ENCODE data around the gene THAP6.

THAP6 gene

GRCh38 chr4:75514131-75514948 is at the start of gene THAP6, which contains the start of gene RCHY1:
TSS of gene THAP6 (plus strand) at chr4:75514473. CDS start at chr4:75515453, 980 bp downstream.
TSS of gene RCHY1 (minus strand) at chr4:75514403. CDS start at chr4:75514286, 117 bp downstream.
- H3K27me3 ChIP-seq (ENCODE audit: control insufficient read depth in 1 of 2, insufficient read depth in 2 of 2, low read length in 2 of 2) = no peaks in the 10 kb centered on the region
- H3K4me1 ChIP-seq (ENCODE audit: control insufficient read depth, insufficient read depth, low read length) = peaks cover 5% of the 10 kb centered on the region
- peaks cover 0 to 11% of the 10 kb centered on the region in 2 donors for H3K36me3 ChIP-seq (ENCODE audit: control insufficient read depth in 2 of 2, insufficient read depth in 2 of 2, low read length in 2 of 2)
- H3K9me3 ChIP-seq (ENCODE audit: control insufficient read depth in 2 of 2, low read length in 2 of 2) = no peaks in the 10 kb centered on the region
- H3K27ac ChIP-seq (ENCODE audit: low read length) = peak within 1 kb of the TSS; percentile 90
- H3K4me3 ChIP-seq (ENCODE audit: low read length in 2 of 2) = peak within 1 kb of the TSS; percentile 89 to 95
- peak within 1 kb of the TSS; percentile 78 to 91 for H3K9ac ChIP-seq (ENCODE audit: low read length in 2 of 2)

GRCh38 chr4:75469896-75470295 is 44.4 kb upstream of the THAP6 start:
- no peaks in the 10 kb centered on the region for H3K27me3 ChIP-seq (ENCODE audit: control insufficient read depth in 1 of 2, insufficient read depth in 2 of 2, low read length in 2 of 2)
- H3K4me1 ChIP-seq (ENCODE audit: control insufficient read depth, insufficient read depth, low read length) = no peaks in the 10 kb centered on the region
- H3K27ac ChIP-seq (ENCODE audit: low read length) = no peak overlapping the region
- no peak overlapping the region for H3K4me3 ChIP-seq (ENCODE audit: low read length in 2 of 2)
- H3K36me3 ChIP-seq (ENCODE audit: control insufficient read depth in 2 of 2, insufficient read depth in 2 of 2, low read length in 2 of 2) = peaks cover 0 to 3% of the 10 kb centered on the region in 2 donors
- H3K9me3 ChIP-seq (ENCODE audit: control insufficient read depth in 2 of 2, low read length in 2 of 2) = no peaks in the 10 kb centered on the region
- no peak overlapping the region for H3K9ac ChIP-seq (ENCODE audit: low read length in 2 of 2)

GRCh38 chr4:75470738-75471137 is 43.5 kb upstream of the THAP6 start:
- no peaks in the 10 kb centered on the region for H3K4me1 ChIP-seq (ENCODE audit: control insufficient read depth, insufficient read depth, low read length)

GRCh38 chr4:75477201-75477600 is 37.1 kb upstream of the THAP6 start:
- H3K9ac ChIP-seq (ENCODE audit: low read length in 2 of 2) = no peak overlapping the region
- H3K4me3 ChIP-seq (ENCODE audit: low read length in 2 of 2) = no peak overlapping the region
- no peaks in the 10 kb centered on the region for H3K9me3 ChIP-seq (ENCODE audit: control insufficient read depth in 2 of 2, low read length in 2 of 2)
- H3K36me3 ChIP-seq (ENCODE audit: control insufficient read depth in 2 of 2, insufficient read depth in 2 of 2, low read length in 2 of 2) = peaks cover 16 to 18% of the 10 kb centered on the region in 2 donors
- no peak overlapping the region for H3K27ac ChIP-seq (ENCODE audit: low read length)
- H3K27me3 ChIP-seq (ENCODE audit: control insufficient read depth in 1 of 2, insufficient read depth in 2 of 2, low read length in 2 of 2) = no peaks in the 10 kb centered on the region
- no peaks in the 10 kb centered on the region for H3K4me1 ChIP-seq (ENCODE audit: control insufficient read depth, insufficient read depth, low read length)

More at GRCh38 chr4:75470738-75471137, 43.5 kb upstream of the THAP6 start:
- H3K27ac ChIP-seq (ENCODE audit: low read length) = no peak overlapping the region
- H3K4me3 ChIP-seq (ENCODE audit: low read length in 2 of 2) = no peak overlapping the region
- no peak overlapping the region for H3K9ac ChIP-seq (ENCODE audit: low read length in 2 of 2)
- H3K36me3 ChIP-seq (ENCODE audit: control insufficient read depth in 2 of 2, insufficient read depth in 2 of 2, low read length in 2 of 2) = peaks cover 0 to 3% of the 10 kb centered on the region in 2 donors
- no peaks in the 10 kb centered on the region for H3K27me3 ChIP-seq (ENCODE audit: control insufficient read depth in 1 of 2, insufficient read depth in 2 of 2, low read length in 2 of 2)
- H3K9me3 ChIP-seq (ENCODE audit: control insufficient read depth in 2 of 2, low read length in 2 of 2) = no peaks in the 10 kb centered on the region

GRCh38 chr4:75484190-75484589 is 30.1 kb upstream of the THAP6 start:
- Histone ChIP-seq H3K9me3 (ENCODE audit: control insufficient read depth in 2 of 2, low read length in 2 of 2) (no peaks in the 10 kb centered on the region), H3K27ac (ENCODE audit: low read length) (no peak overlapping the region), H3K36me3 (ENCODE audit: control insufficient read depth in 2 of 2, insufficient read depth in 2 of 2, low read length in 2 of 2) (peaks cover 16 to 32% of the 10 kb centered on the region in 2 donors), H3K4me1 (ENCODE audit: control insufficient read depth, insufficient read depth, low read length) (no peaks in the 10 kb centered on the region), H3K27me3 (ENCODE audit: control insufficient read depth in 1 of 2, insufficient read depth in 2 of 2, low read length in 2 of 2) (no peaks in the 10 kb centered on the region), H3K9ac (ENCODE audit: low read length in 2 of 2) (no peak overlapping the region), H3K4me3 (ENCODE audit: low read length in 2 of 2) (no peak overlapping the region)

- Histone ChIP-seq H3K9ac (ENCODE audit: low read length in 2 of 2) (no peak overlapping the region), H3K36me3 (ENCODE audit: control insufficient read depth in 2 of 2, insufficient read depth in 2 of 2, low read length in 2 of 2) (peaks cover 10 to 24% of the 10 kb centered on the region in 2 donors), H3K4me3 (ENCODE audit: low read length in 2 of 2) (no peak overlapping the region)
Measured at GRCh38 chr4:75490155-75490554, 24.1 kb upstream of the THAP6 start.

GRCh38 chr4:75494563-75494962 is 19.7 kb upstream of the THAP6 start:
- H3K9ac ChIP-seq (ENCODE audit: low read length in 2 of 2) = no peak overlapping the region
- H3K27me3 ChIP-seq (ENCODE audit: control insufficient read depth in 1 of 2, insufficient read depth in 2 of 2, low read length in 2 of 2) = no peaks in the 10 kb centered on the region
- H3K36me3 ChIP-seq (ENCODE audit: control insufficient read depth in 2 of 2, insufficient read depth in 2 of 2, low read length in 2 of 2) = peaks cover 6 to 24% of the 10 kb centered on the region in 2 donors
- no peaks in the 10 kb centered on the region for H3K4me1 ChIP-seq (ENCODE audit: control insufficient read depth, insufficient read depth, low read length)
- H3K9me3 ChIP-seq (ENCODE audit: control insufficient read depth in 2 of 2, low read length in 2 of 2) = no peaks in the 10 kb centered on the region
- H3K4me3 ChIP-seq (ENCODE audit: low read length in 2 of 2) = no peak overlapping the region
- H3K27ac ChIP-seq (ENCODE audit: low read length) = no peak overlapping the region

More at GRCh38 chr4:75490155-75490554, 24.1 kb upstream of the THAP6 start:
- Histone ChIP-seq H3K4me1 (ENCODE audit: control insufficient read depth, insufficient read depth, low read length) (no peaks in the 10 kb centered on the region), H3K9me3 (ENCODE audit: control insufficient read depth in 2 of 2, low read length in 2 of 2) (no peaks in the 10 kb centered on the region), H3K27me3 (ENCODE audit: control insufficient read depth in 1 of 2, insufficient read depth in 2 of 2, low read length in 2 of 2) (no peaks in the 10 kb centered on the region), H3K27ac (ENCODE audit: low read length) (no peak overlapping the region)

- Histone ChIP-seq H3K9me3 (ENCODE audit: control insufficient read depth in 2 of 2, low read length in 2 of 2) (no peaks in the 10 kb centered on the region), H3K4me1 (ENCODE audit: control insufficient read depth, insufficient read depth, low read length) (no peaks in the 10 kb centered on the region), H3K36me3 (ENCODE audit: control insufficient read depth in 2 of 2, insufficient read depth in 2 of 2, low read length in 2 of 2) (peaks cover 2 to 21% of the 10 kb centered on the region in 2 donors), H3K27me3 (ENCODE audit: control insufficient read depth in 1 of 2, insufficient read depth in 2 of 2, low read length in 2 of 2) (no peaks in the 10 kb centered on the region), H3K27ac (ENCODE audit: low read length) (no peak overlapping the region), H3K4me3 (ENCODE audit: low read length in 2 of 2) (no peak overlapping the region), H3K9ac (ENCODE audit: low read length in 2 of 2) (no peak overlapping the region)
Measured at GRCh38 chr4:75495476-75495875, 18.8 kb upstream of the THAP6 start.

- Histone ChIP-seq H3K36me3 (ENCODE audit: control insufficient read depth in 2 of 2, insufficient read depth in 2 of 2, low read length in 2 of 2) (peaks cover 0 to 21% of the 10 kb centered on the region in 2 donors), H3K9me3 (ENCODE audit: control insufficient read depth in 2 of 2, low read length in 2 of 2) (no peaks in the 10 kb centered on the region), H3K27ac (ENCODE audit: low read length) (no peak overlapping the region), H3K4me3 (ENCODE audit: low read length in 2 of 2) (no peak overlapping the region), H3K9ac (ENCODE audit: low read length in 2 of 2) (no peak overlapping the region), H3K27me3 (ENCODE audit: control insufficient read depth in 1 of 2, insufficient read depth in 2 of 2, low read length in 2 of 2) (no peaks in the 10 kb centered on the region), H3K4me1 (ENCODE audit: control insufficient read depth, insufficient read depth, low read length) (no peaks in the 10 kb centered on the region)
Measured at GRCh38 chr4:75496406-75496805, 17.9 kb upstream of the THAP6 start.

GRCh38 chr4:75497133-75497532 is 17.1 kb upstream of the THAP6 start:
- H3K36me3 ChIP-seq (ENCODE audit: control insufficient read depth in 2 of 2, insufficient read depth in 2 of 2, low read length in 2 of 2) = peaks cover 0 to 21% of the 10 kb centered on the region in 2 donors
- no peaks in the 10 kb centered on the region for H3K4me1 ChIP-seq (ENCODE audit: control insufficient read depth, insufficient read depth, low read length)
- H3K27ac ChIP-seq (ENCODE audit: low read length) = no peak overlapping the region
- H3K27me3 ChIP-seq (ENCODE audit: control insufficient read depth in 1 of 2, insufficient read depth in 2 of 2, low read length in 2 of 2) = no peaks in the 10 kb centered on the region
- no peak overlapping the region for H3K9ac ChIP-seq (ENCODE audit: low read length in 2 of 2)
- no peaks in the 10 kb centered on the region for H3K9me3 ChIP-seq (ENCODE audit: control insufficient read depth in 2 of 2, low read length in 2 of 2)
- H3K4me3 ChIP-seq (ENCODE audit: low read length in 2 of 2) = no peak overlapping the region

GRCh38 chr4:75498041-75498440 is 16.2 kb upstream of the THAP6 start:
- H3K27ac ChIP-seq (ENCODE audit: low read length) = no peak overlapping the region
- no peaks in the 10 kb centered on the region for H3K9me3 ChIP-seq (ENCODE audit: control insufficient read depth in 2 of 2, low read length in 2 of 2)
- H3K36me3 ChIP-seq (ENCODE audit: control insufficient read depth in 2 of 2, insufficient read depth in 2 of 2, low read length in 2 of 2) = peaks cover 0 to 21% of the 10 kb centered on the region in 2 donors

More at GRCh38 chr4:75498041-75498440, 16.2 kb upstream of the THAP6 start:
- Histone ChIP-seq H3K9ac (ENCODE audit: low read length in 2 of 2) (no peak overlapping the region), H3K4me1 (ENCODE audit: control insufficient read depth, insufficient read depth, low read length) (no peaks in the 10 kb centered on the region), H3K27me3 (ENCODE audit: control insufficient read depth in 1 of 2, insufficient read depth in 2 of 2, low read length in 2 of 2) (no peaks in the 10 kb centered on the region), H3K4me3 (ENCODE audit: low read length in 2 of 2) (no peak overlapping the region)

Data from stomach smooth muscle (tissue), 2 donors.